RPMI8226 (cell line): ENCODE measurements around the gene RAB4A.
"Not testable (repeated sequence)": the region's sequence is repeated elsewhere in the genome, so short reads cannot be mapped to it uniquely, and the experiment has no call there.

ENCODE experiments used
- DNase-seq: peaks from one replicate; pipeline ENCODE4 v3.0.0-alpha.2; 2015

The RAB4A gene

DNA sequence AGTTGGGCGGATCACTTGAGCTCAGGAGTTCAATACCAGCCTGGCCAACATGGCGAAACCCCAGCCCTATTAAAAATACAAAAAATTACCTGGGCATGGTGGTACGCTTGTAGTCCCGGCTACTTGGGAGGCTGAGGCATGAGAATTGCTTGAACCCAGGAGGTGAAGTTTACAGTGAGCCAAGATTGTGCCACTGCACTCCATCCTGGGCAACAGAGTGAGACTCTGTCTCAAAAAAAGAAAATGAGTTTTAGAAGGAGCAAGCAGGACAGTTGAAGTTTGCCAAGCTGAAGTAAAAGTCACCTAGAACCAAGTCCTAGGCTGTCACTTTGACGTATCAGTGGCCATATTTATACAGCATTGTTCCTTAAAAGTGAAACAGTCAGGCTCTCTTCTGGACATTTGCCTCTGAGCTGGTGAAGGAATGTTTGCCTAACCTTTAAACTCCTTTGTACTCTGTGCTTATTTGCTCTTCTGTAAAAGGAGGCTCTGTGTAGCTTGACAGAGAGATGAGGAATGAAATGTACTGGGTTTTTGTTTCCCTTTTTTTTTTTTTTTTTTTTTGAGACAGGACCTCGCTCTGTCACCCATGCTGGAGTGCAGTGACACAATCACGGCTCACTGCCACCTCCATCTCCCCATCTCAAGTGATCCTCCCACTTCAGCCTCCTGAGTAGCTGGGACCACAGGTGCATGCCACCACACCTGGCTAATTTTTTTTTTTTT is 2.8 kb downstream of the RAB4A start:
- no peak for DNase-seq

DNA sequence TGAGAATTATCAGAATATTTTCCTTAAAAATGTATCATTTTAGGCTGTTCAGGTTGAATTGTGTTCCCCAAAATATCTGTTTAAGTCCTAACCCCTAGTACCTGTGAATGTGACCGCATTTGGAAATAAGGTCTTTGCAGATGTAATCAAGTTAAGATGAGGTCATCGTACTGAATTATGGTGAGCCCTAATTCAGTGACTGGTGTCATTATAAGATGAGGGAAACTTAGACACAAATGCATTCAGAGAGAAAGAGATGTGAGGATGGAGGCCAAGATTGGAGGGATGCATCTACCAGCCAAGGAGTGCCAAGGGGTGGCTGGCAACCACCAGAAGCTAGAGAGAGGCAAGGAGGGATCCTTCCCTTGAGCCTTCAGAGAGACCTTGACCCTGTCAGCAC is 4.1 kb downstream of the RAB4A start:
- DNase-seq, result no peak

DNA sequence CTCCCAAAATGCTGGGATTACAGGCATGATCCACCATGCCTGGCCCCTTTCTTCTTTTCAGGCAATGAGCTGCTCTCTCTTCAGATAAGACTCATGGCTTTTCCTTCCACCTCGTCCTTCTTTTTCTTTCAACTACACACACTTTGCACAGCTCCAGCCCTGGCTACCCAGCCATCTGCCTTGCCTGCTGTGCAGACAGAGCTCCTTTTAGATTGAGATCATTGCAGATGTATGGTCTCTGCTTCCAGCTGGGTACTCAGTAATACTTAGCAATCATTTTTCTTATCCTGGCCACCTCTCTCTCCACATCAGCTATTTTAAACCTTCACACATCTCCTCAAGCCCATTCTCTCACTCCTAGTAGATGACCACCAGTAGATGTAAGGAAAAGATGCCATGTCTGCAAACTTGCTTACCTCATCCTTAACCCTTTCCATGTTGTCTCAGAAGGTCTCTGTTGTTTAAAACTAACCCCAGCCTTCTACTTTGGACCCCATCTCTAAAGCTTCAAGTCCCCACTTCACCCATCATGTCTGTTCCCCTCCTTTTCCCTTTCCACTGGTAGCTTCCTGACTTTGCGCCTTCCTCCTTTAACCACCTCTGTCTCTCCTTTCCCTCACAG is 7.3 kb downstream of the RAB4A start:
- no peak for DNase-seq

DNA sequence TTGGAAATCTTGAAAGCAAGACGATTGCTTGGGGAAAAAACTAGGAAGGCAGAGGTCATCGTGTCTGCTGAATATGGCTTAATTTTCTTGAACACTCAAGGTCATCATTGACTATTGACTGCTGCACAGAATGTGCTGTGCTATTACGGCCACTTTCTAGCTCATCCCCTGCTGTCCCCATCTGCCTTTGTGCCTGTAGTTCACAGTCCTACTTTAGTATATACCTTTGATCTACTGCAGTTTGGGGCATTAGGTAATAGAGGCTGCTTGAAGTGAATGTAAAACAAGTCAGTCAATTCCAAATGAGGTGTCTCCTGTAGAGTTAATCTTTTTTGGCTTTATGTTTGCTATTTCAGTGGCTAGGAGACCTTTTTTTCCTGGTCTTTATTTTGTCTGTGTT is 8.3 kb downstream of the RAB4A start:
- no peak for DNase-seq

DNA sequence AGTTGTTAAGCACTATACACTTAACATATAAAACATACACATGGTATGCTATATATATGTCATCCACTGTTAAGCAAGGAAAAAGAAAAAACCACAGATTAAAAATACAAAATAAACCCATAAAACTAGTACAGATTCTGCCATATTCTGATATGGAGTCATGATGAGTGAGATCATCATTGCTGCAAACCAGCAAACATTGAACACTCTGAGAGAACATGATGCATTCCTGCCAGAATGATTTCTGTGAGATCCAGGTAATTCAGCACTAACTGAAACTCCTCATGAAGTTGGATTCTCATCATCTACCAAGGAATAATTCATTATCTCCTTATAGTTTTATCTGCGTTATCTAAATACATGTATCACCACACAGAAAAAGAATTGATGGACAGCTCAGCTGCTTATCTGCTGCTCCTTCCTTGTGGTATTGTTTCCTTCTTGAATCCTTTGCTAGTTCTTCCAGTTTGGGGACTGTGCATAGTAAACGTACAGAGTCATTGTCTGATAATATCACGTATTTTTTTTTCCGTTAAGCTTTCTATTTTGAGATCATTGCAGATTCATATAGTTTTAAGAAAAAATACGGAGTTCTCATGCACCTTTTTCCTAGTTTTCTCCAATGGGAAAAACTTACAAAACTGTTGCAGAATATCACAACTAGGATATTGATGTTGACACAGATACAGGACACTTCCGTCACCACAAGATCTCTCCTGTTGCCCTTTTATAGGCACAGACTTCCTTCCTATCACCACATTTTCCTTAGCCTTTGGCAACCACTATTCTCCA is 9.3 kb downstream of the RAB4A start:
- DNase-seq, result no peak

DNA sequence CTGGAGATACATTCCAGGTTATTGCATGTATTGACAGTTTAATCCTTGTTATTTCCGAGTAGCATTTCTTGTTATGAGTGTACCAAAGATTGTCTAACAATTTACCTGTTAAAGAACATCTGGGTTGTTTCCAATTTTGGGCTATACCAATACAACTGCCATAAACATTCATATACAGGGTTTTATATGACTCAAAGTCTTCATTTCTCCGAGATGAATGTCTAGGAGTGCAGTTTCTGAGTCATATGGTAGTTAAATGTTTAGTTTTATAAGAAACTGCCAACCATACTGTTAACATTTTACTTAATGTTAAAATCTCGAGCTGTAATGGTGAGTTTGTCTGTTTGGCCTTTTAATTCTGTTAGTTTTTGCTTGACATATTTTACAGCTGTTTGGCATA is 10.0 kb downstream of the RAB4A start:
- no peak for DNase-seq

DNA sequence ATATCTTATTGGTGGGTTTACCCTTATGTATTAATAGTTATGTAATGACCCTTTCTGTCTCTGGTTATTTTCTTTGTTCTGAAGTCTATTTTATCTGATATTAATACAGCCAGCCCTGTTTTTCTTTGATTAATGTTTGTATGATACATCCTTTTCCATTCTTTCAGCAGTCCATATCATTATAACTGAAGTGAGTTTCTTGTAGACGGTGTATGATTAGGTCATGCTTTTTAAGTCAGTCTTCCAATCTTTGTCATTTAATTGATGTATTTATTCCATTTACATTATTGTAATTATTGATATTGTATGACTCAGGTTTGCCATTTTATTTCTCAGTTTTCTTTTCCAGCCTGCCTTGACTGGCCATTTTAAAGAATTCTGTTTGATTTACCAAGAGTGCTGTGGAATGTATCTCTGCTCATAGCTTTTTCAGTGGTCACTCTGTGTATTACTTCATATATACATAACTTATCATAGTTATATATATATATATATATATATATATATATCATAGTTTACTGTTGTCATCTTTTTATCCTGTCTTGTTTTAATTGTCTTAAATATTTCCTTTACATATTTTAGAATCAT is 10.5 kb downstream of the RAB4A start:
- DNase-seq, result no peak

DNA sequence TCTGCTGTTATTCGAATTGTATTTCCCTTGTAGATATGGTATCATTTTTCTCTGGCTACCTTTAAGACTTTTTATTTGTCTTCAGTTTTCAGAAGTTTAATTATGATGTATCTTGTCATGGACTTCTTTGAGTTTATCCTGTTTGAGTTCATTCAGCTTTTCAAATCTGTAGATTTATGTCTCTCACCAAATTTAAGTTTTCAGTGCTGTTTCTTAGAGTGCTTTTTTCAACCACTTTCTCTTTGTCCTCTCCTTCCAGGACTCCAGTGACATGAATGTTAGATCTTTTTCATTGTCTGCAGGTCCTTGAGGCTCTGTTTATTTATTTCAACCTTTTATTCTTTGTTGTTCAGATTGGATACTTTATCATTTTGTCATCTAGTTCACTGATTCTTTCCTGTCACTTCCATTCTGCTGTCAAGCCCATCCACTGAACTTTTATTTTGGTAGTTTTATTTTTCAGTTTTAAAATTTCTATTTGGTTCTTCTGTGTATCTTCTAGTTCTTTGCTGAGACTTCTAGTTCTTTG is 11.4 kb downstream of the RAB4A start:
- no peak for DNase-seq

DNA sequence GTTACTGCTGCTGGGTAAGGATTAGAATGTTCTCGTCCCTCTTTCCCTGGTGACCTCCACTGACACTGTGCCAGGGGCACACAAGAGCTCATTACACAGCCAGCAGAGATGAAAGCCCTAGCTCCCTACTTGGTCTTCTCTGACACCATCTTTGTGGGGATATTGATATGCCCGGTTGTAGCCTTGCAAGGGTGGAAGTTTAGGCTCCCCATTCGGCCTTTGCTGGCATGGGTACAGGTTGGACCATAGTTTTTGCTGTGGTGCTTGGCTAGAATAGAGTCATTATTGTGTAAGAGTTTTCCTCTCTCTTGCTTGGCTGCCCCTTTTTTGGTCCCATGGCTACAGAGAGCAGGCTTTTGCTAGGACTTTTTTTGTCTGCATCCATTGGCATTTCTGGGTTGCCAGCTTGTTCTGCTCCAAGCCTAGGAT is 12.3 kb downstream of the RAB4A start:
- DNase-seq, result no peak

DNA sequence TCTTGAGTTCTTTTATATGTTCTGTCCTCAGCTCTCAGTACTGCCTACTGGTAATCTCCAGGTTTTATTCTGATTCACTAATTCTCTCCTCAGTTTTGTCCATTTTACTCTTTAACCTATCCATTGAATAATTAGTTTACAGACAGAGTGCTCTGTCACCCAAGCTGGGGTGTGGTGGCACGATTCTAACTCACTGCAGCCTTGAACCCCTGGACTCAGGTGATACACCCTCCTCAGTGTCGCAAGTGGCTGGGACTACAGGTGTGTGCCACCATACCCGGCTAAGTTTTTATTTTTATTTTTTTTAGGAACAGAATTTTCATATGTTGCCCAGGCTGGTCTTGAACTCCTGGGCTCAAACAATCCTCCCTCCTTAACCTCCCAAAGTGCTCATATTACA is 14.0 kb downstream of the RAB4A start:
- no peak for DNase-seq

DNA sequence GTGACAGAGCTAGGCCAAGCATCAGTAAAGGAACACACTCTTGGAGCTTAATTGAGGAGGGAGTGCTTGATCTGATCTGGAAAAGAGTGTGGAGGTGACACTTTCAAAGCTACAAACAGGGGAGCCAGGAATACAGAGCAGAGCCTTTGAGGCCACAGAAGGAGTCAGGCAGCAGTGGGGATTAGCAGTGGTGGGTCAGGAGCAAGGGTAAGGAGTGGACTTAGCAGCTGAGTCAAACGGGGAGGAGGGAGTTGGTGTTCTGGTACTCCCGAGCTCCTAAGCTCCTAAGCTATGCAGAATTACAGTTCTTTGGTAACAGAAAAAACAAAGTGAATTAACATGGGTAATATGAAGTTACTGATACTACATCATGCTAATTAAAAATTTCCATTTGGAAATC is 14.5 kb downstream of the RAB4A start:
- DNase-seq, result no peak

DNA sequence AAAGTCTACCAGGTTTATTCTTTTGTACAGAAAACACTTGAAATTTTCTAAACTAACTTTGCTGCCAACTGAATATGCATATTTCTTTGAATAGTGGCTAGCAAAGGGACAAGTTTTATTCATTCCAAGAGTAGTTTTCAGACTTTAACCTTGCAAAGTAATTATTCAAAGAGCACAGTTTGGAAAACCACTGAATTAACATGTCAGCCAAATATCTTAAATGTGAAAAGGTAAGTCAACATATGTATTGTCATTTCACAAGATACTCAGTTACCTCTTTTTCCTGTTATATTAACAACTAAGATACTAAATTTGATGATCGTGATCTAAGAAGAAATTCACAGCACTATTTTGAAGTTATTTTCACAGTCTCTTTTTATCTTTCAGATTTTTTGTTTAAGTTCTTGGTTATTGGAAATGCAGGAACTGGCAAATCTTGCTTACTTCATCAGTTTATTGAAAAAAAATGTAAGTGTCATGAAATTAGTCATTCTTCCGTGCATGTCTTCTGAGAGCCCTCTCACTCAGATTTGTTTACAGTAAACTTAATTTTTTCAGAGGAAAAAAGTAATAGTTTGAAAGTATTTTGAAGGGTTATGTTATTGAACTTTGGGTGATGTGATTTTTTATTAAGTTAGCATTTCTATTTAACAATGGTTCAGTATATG is 15.3 kb downstream of the RAB4A start:
- no peak for DNase-seq

DNA sequence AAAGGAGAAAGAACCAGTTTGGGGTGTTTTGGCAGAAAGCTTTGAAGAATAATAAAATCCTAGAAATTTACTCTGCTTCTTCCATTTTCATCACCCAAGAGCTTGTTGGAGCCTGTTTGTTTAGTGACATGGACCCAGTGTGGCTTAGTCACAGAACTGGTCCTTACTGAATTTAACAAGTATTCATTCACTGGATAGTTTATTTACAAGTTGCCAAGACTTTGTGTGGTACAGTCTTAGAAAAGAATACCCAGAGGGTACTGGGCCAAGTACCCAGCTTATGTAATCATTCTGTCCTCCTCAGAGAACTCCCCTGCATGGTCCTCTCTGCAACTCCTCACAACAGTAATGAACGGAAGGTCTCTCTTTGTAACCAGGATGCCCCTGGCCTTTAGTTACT is 16.4 kb downstream of the RAB4A start:
- no peak for DNase-seq

DNA sequence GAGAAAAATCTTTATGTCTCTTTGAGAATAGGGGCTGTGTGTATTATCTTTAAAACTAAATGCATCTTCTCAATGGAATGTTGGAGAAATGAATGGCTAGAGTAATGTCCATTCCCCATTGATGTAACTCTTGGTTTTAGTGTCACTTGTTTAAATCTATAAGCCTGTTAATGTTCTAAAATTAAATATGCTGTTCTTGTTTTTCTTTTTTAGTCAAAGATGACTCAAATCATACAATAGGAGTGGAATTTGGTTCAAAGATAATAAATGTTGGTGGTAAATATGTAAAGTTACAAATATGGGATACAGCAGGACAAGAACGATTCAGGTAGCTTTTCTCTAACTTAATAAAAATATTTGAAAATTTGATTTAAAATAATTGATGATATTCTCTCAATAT is 17.6 kb downstream of the RAB4A start:
- DNase-seq, result no peak

DNA sequence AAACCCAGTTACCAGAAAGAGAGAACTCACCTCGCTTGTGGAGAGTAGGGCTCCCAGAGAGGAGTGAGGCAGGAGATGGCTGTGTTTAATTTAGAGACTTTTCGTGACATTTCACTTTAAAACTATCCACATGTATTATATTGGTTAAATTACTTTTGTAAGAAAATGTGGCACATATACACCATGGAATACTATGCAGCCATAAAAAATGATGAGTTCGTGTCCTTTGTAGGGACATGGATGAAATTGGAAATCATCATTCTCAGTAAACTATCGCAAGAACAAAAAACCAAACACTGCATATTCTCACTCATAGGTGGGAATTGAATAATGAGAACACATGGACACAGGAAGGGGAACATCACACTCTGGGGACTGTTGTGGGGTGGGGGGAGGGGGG is 20.8 kb downstream of the RAB4A start:
- DNase-seq, result not testable (repeated sequence)

DNA sequence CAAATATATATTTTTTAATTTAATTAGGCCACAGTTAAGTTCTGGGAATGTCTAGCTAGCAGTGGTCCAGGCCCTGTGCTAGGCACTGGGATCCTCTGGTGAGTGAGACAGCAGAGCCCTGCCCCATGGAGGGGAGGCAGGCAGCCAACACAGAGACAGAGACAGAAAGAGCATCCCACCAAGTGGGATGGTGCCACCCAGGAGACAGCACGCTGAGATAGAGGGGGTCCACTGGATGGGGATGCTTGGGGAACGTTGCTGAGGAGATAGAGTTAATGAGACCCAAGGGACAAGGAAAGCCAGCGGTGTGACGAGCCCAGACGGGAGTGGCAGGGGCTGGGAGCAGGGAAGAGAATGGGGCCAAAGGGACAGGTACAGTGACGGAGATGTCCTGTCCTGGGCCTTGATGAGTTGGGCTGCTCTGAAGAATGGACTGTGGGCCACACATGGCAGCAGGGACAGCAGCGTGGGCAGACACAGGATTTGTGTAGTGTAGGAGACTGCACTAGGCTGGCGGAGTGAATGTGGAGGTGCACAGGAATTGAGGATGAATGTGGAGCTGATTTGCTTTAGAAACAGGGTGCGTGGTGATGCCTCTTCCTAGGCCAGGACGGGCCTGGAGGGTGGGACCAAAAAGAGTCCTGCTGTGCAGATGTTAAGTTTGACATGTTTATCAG is 22.8 kb downstream of the RAB4A start:
- DNase-seq, result no peak

DNA sequence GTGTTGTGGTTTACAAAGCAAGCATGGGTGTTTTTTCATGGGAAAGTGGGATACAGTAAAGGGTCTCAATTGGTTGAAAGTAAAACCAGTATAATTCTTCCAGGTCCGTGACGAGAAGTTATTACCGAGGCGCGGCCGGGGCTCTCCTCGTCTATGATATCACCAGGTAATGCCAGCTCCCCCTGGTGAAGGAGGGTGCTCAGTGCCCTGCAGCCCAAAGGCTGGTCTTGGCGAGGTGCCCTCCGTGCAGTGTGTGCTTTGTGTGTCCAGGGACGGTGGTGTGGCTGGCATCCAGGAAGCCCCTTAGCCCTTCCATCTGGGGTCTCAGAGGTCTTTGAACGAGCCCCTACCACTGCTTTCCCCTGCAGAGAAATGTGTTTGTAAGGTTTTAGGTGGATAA is 24.8 kb downstream of the RAB4A start:
- no peak for DNase-seq

DNA sequence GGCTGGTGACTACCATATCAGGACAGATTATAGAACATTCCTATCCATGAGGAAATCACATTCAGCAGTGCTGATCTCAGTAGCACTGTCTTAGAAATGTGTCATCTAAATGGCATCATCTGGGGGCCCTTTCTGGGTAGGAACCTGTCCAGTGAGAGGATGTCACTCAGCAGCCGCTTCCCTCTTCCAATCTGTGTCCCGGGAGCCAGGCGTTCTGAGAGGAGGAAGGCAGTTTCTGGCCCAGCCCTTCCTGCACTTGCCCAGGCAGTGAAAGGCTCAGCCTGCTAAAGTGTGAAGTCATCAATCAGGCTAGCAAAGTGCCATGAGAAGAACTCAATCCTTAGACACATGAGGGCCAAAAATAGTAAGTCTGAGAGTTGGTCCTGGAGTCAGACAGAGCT is 25.6 kb downstream of the RAB4A start:
- no peak for DNase-seq

DNA sequence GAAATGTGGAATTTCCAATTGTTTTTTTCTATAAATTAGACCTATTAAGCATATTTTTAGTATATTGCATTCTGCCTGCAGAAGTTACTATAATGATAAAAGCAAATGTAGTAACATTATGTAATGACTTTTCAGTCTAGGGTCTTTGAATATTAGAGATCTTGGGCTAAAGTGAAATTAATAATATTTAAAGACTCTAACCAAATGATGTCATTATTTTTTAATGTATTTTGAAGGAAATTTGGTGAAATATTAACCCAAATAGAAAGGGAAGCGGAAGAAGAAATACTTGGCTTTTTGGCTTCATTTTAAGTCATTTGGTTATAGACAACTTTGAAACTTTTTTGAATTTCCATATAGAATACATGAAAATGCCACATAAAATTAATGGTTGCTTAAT is 26.8 kb downstream of the RAB4A start:
- DNase-seq, result no peak

DNA sequence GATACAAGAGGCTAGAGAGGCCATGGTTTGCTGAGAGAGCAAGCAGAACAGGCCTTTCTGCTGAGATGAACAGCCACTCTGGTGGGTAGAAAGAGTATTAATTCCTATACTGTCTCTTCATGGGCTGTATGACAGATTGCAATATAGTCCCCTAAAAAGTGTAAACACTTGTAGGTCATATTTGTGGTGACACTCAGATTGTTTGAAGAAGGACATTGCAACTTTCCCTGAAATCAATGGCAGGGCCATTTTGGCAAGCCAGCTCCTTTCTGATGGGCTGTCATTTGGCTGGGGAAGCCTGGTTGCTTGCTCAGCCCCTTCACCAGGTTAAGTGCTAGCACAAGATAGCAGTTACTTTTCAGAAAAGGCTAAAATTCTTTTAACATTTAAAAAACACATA is 27.5 kb downstream of the RAB4A start:
- DNase-seq, result no peak

DNA sequence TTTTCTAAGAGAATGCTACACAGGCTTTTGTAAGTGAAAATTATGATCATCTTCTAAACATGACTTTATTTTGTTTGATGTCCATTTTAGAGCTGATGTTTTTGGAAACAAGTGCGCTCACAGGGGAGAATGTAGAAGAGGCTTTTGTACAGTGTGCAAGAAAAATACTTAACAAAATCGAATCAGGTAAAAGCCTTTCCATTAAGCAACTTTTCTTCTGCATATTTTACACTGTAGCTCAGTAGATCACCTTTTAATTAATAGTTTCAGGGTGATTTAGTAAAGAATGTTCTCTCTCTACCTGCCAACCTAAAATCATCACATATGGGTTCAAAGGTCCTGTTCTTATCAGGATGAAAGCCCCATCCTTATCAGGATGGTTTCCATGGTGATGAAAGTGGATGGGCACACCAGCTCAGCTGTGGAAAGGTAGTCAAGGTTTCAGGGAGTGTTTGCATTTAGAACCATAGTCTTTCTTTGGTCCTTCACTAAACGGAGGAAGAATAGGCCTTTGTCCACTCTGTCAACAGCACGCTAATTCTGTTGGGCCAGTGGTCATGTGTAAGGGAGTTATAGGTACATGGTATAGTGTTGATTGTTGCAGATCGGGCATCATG is 28.1 kb downstream of the RAB4A start:
- DNase-seq, result no peak
